HepG2 (cell line): ENCODE data around the gene HOXA7. TPM values are rescaled to one million over a fixed set of nuclear protein-coding genes. Genes with fewer than 3 reads are reported as not detected.
A peak's percentile ranks its signal among the peaks of the same experiment; 100 is the strongest.

Experiments used
- HNRNPH1 ChIP-seq: fragments of 200-400 bp; formaldehyde crosslinking; optimal IDR thresholded peaks from 2 replicates; pipeline ENCODE3; 2017; ENCODE audit warnings: mild to moderate bottlenecking, low read depth, low read length
- HNRNPL ChIP-seq: fragments of 200-400 bp; formaldehyde crosslinking; IDR thresholded peaks from 2 replicates; pipeline ENCODE4 v1.6.1; 2017; ENCODE audit warnings: mild to moderate bottlenecking, low read depth, low read length
- HOXA9 ChIP-seq: sonication (generic); formaldehyde crosslinking; IDR thresholded peaks from 2 replicates; pipeline ENCODE4 v1.8.1; 2022; ENCODE audit warnings: missing genetic modification reagents, mild to moderate bottlenecking, moderate library complexity, borderline replicate concordance
- JARID2 ChIP-seq: sonication (generic); formaldehyde crosslinking; IDR thresholded peaks from 2 replicates; pipeline ENCODE4 v1.8.1; 2023; ENCODE audit warnings: missing genetic modification reagents, inconsistent platforms; ENCODE audit not compliant: insufficient replicate concordance
- KDM6A ChIP-seq: IDR thresholded peaks from 2 replicates; pipeline ENCODE4 v1.6.1; 2016; ENCODE audit warnings: low read depth
- KLF9 ChIP-seq: IDR thresholded peaks from 2 replicates; pipeline ENCODE4 v1.6.1; 2016; ENCODE audit warnings: low read depth
- MATR3 ChIP-seq: sonication (generic); formaldehyde crosslinking; IDR thresholded peaks from 2 replicates; pipeline ENCODE4 v1.4.0; 2020; ENCODE audit warnings: missing genetic modification reagents
- MLLT10 ChIP-seq: sonication (generic); formaldehyde crosslinking; IDR thresholded peaks from 2 replicates; pipeline ENCODE4 v1.4.0; 2020; ENCODE audit warnings: missing genetic modification reagents
- NFE2L1 ChIP-seq: sonication (generic); formaldehyde crosslinking; IDR thresholded peaks from 2 replicates; pipeline ENCODE4 v1.4.0; 2020; ENCODE audit warnings: missing genetic modification reagents, mild to moderate bottlenecking, borderline replicate concordance
- ONECUT2 ChIP-seq: sonication (generic); formaldehyde crosslinking; IDR thresholded peaks from 2 replicates; pipeline ENCODE4 v1.4.0; 2020; ENCODE audit warnings: missing genetic modification reagents
- RORA ChIP-seq: sonication (generic); formaldehyde crosslinking; IDR thresholded peaks from 2 replicates; pipeline ENCODE4 v1.5.0; 2020; ENCODE audit warnings: mild to moderate bottlenecking, missing genetic modification reagents, moderate library complexity
- SIN3B ChIP-seq: fragments of 150-350 bp; IDR thresholded peaks from 2 replicates; pipeline ENCODE4 v1.6.1; 2014; ENCODE audit warnings: low read length
- TCF7L2 ChIP-seq: IDR thresholded peaks from 2 replicates; pipeline ENCODE4 v1.6.1; 2011; ENCODE audit warnings: mild to moderate bottlenecking, low read depth, low read length, moderate library complexity
- ZFP36L2 ChIP-seq: sonication (generic); formaldehyde crosslinking; IDR thresholded peaks from 2 replicates; pipeline ENCODE4 v1.4.0; 2020; ENCODE audit warnings: missing genetic modification reagents
- ZNF225 ChIP-seq: sonication (generic); formaldehyde crosslinking; IDR thresholded peaks from 2 replicates; pipeline ENCODE4 v1.4.0; 2020; ENCODE audit warnings: mild to moderate bottlenecking, missing genetic modification reagents
- ZNF329 ChIP-seq: sonication (generic); formaldehyde crosslinking; IDR thresholded peaks from 2 replicates; pipeline ENCODE4 v1.9.0; 2021; ENCODE audit warnings: low read depth, mild to moderate bottlenecking, missing genetic modification reagents
- ZNF34 ChIP-seq: sonication (generic); formaldehyde crosslinking; IDR thresholded peaks from 2 replicates; pipeline ENCODE4 v1.4.0; 2020; ENCODE audit warnings: mild to moderate bottlenecking, missing genetic modification reagents, borderline replicate concordance
- ZNF431 ChIP-seq: sonication (generic); formaldehyde crosslinking; IDR thresholded peaks from 2 replicates; pipeline ENCODE4 v1.9.0; 2022; ENCODE audit warnings: missing genetic modification reagents, low read depth, mild to moderate bottlenecking, borderline replicate concordance
- ZNF564 ChIP-seq: sonication (generic); formaldehyde crosslinking; IDR thresholded peaks from 2 replicates; pipeline ENCODE4 v1.8.1; 2023; ENCODE audit warnings: mild to moderate bottlenecking, missing genetic modification reagents
- ZSCAN22 ChIP-seq: sonication (generic); formaldehyde crosslinking; IDR thresholded peaks from 2 replicates; pipeline ENCODE4 v1.4.0; 2020; ENCODE audit warnings: mild to moderate bottlenecking, missing genetic modification reagents
- polyA plus RNA-seq, 8 experiments: library from polyadenylated mRNA; depleted of rRNA in 3 of 8; stranded (reverse) in 7 of 8; unstranded in 1 of 8; fragments of >200 nt; fragmentation: Illumina TruSeq in 4 of 8; extraction: Trizol in 4 of 8; gene quantifications; 2 replicates each; pipeline versions ENCODE4 v1.2.1 to v1.2.3, GENCODE V29; 2011 to 2016; ENCODE audit warnings: low read depth in 4 of 8, missing spikeins in 1 of 8, mixed read lengths in 1 of 8; ENCODE audit not compliant: insufficient read depth in 1 of 8
- total RNA-seq, 5 experiments: library from RNA; depleted of rRNA; stranded (reverse); fragments of >200 nt; fragmentation: Illumina TruSeq; extraction: Trizol; gene quantifications; 2 replicates each; pipeline ENCODE4 v1.2.3, GENCODE V29; 2016; ENCODE audit warnings: low read depth in 1 of 5
- TF ChIP-seq, protein P1 (sequence below): IDR thresholded peaks from 2 replicates; pipeline ENCODE4 v1.6.1; 2018; ENCODE audit warnings: missing genetic modification reagents
- TF ChIP-seq, protein P2 (sequence below): sonication (generic); formaldehyde crosslinking; IDR thresholded peaks from 2 replicates; pipeline ENCODE4 v1.9.0; 2021; ENCODE audit warnings: mild to moderate bottlenecking, missing genetic modification reagents
- TF ChIP-seq, protein P3 (sequence below): sonication (generic); formaldehyde crosslinking; IDR thresholded peaks from 2 replicates; pipeline ENCODE4 v1.4.0; 2020; ENCODE audit warnings: missing genetic modification reagents

HOXA7 gene
- total and polyA plus RNA-seq, 2 of the 13 experiments (the other 11 are each of a cell fraction or from before 2014, with no cell fraction given): 0.05 TPM; not detected in 1

DNA sequence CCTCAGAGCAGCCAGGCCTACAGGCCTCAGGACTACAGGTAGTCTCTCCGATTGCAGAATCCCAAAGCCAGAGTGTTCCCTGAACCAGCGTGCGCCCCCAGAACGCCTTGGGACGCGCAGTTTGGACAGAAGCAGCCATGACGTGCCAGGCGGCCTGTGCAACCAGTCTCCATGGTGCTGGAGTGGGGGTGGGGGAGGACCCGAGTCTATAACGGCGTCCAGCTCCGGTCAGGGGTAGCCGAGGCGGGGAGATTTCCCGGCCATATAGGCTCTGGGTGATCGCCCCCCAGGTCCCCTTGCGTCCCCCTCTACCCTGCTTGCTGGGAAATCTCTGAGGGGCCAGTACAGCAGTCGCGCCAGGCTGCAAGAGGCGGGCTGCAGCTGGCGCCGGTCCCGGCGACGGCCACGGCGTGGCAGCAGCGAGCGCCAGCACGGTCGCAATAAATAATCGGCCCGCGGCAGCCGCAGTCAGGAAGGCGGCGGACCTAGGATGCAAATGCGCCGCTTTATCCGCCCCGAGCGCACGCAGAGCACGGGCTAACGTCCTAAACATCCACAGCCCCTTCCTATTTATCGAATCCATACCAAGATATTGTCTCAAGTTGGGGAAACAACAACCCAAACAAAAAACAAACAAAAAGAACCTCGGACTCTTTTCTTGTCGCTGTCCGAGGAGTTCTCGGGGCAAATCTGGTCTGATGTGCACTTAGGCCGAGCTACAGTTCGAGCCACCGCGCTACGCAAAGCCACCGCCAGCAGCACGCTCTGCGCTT, 5.7 kb downstream of the HOXA7 start (continued):
- TF ChIP-seq ZSCAN22 (CRISPR knock-in tag) (no peak), JARID2 (CRISPR knock-in tag) (peak; percentile 37), KLF9 (CRISPR knock-in tag) (no peak), HOXA9 (0 out of 2 replicates have a peak, but pooled peaks have one; percentile 49), RORA (CRISPR knock-in tag) (no peak), ZNF34 (no peak), NFE2L1 (no peak), ZNF564 (CRISPR knock-in tag) (no peak), SIN3B (no peak), HNRNPH1 (no peak), HNRNPL (peak; percentile 67), ONECUT2 (no peak), KDM6A (no peak), ZFP36L2 (no peak), ZNF225 (CRISPR knock-in tag) (0 out of 2 replicates have a peak, but pooled peaks have one; percentile 22), ZNF329 (CRISPR knock-in tag) (no peak), MLLT10 (no peak), ZNF431 (CRISPR knock-in tag) (no peak), TCF7L2 (no peak), MATR3 (CRISPR knock-in tag) (no peak)
- TF ChIP-seq, protein P1, sequence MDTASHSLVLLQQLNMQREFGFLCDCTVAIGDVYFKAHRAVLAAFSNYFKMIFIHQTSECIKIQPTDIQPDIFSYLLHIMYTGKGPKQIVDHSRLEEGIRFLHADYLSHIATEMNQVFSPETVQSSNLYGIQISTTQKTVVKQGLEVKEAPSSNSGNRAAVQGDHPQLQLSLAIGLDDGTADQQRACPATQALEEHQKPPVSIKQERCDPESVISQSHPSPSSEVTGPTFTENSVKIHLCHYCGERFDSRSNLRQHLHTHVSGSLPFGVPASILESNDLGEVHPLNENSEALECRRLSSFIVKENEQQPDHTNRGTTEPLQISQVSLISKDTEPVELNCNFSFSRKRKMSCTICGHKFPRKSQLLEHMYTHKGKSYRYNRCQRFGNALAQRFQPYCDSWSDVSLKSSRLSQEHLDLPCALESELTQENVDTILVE (CRISPR knock-in tag): no peak
- TF ChIP-seq, protein P2, sequence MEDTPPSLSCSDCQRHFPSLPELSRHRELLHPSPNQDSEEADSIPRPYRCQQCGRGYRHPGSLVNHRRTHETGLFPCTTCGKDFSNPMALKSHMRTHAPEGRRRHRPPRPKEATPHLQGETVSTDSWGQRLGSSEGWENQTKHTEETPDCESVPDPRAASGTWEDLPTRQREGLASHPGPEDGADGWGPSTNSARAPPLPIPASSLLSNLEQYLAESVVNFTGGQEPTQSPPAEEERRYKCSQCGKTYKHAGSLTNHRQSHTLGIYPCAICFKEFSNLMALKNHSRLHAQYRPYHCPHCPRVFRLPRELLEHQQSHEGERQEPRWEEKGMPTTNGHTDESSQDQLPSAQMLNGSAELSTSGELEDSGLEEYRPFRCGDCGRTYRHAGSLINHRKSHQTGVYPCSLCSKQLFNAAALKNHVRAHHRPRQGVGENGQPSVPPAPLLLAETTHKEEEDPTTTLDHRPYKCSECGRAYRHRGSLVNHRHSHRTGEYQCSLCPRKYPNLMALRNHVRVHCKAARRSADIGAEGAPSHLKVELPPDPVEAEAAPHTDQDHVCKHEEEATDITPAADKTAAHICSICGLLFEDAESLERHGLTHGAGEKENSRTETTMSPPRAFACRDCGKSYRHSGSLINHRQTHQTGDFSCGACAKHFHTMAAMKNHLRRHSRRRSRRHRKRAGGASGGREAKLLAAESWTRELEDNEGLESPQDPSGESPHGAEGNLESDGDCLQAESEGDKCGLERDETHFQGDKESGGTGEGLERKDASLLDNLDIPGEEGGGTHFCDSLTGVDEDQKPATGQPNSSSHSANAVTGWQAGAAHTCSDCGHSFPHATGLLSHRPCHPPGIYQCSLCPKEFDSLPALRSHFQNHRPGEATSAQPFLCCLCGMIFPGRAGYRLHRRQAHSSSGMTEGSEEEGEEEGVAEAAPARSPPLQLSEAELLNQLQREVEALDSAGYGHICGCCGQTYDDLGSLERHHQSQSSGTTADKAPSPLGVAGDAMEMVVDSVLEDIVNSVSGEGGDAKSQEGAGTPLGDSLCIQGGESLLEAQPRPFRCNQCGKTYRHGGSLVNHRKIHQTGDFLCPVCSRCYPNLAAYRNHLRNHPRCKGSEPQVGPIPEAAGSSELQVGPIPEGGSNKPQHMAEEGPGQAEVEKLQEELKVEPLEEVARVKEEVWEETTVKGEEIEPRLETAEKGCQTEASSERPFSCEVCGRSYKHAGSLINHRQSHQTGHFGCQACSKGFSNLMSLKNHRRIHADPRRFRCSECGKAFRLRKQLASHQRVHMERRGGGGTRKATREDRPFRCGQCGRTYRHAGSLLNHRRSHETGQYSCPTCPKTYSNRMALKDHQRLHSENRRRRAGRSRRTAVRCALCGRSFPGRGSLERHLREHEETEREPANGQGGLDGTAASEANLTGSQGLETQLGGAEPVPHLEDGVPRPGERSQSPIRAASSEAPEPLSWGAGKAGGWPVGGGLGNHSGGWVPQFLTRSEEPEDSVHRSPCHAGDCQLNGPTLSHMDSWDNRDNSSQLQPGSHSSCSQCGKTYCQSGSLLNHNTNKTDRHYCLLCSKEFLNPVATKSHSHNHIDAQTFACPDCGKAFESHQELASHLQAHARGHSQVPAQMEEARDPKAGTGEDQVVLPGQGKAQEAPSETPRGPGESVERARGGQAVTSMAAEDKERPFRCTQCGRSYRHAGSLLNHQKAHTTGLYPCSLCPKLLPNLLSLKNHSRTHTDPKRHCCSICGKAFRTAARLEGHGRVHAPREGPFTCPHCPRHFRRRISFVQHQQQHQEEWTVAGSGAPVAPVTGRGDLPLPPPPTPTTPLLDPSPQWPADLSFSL (CRISPR knock-in tag): 0 out of 2 replicates have a peak, but pooled peaks have one; percentile 32
- TF ChIP-seq, protein P3, sequence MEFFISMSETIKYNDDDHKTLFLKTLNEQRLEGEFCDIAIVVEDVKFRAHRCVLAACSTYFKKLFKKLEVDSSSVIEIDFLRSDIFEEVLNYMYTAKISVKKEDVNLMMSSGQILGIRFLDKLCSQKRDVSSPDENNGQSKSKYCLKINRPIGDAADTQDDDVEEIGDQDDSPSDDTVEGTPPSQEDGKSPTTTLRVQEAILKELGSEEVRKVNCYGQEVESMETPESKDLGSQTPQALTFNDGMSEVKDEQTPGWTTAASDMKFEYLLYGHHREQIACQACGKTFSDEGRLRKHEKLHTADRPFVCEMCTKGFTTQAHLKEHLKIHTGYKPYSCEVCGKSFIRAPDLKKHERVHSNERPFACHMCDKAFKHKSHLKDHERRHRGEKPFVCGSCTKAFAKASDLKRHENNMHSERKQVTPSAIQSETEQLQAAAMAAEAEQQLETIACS (CRISPR knock-in tag): no peak
